HG03558 (cell line): ENCODE data around the gene SURF2.

Experiments used
- ATAC-seq: cut with Tn5 transposase; IDR thresholded peaks from one replicate; pipeline ENCODE4 v1.9.1; 2021; ENCODE audit warnings: moderate number of reproducible peaks; ENCODE audit not compliant: unreplicated experiment; ENCODE audit errors: extremely low read depth

Gene SURF2

GRCh38 chr9:133394687-133395271 lies 38.4 kb downstream of the SURF2 start:
- no peak for ATAC-seq

- ATAC-seq = no peak
These were observed 40.6 kb downstream of the SURF2 start for GRCh38 chr9:133396952-133397351.

- ATAC-seq = no peak
These were observed 41.0 kb downstream of the SURF2 start for GRCh38 chr9:133397370-133397769.

- no peak for ATAC-seq
These were observed 41.5 kb downstream of the SURF2 start for GRCh38 chr9:133397895-133398294.

- ATAC-seq = no peak
These were observed 43.9 kb downstream of the SURF2 start for GRCh38 chr9:133400292-133400691.

GRCh38 chr9:133401588-133401987 lies 45.2 kb downstream of the SURF2 start:
- ATAC-seq = no peak

GRCh38 chr9:133402689-133403088 lies 46.3 kb downstream of the SURF2 start:
- ATAC-seq = no peak

GRCh38 chr9:133403766-133404453 lies 47.6 kb downstream of the SURF2 start:
- no peak for ATAC-seq

GRCh38 chr9:133404454-133405002 lies 48.2 kb downstream of the SURF2 start:
- no peak for ATAC-seq

- no peak for ATAC-seq
These were observed 49.4 kb downstream of the SURF2 start for GRCh38 chr9:133405508-133406438.

- no peak for ATAC-seq
These were observed 50.3 kb downstream of the SURF2 start for GRCh38 chr9:133406480-133407307.

GRCh38 chr9:133408042-133408441 lies 51.7 kb downstream of the SURF2 start:
- no peak for ATAC-seq
